Measurements from ENCODE around the gene GRPR. TPM values are rescaled to one million over a fixed set of nuclear protein-coding genes. Genes with fewer than 3 reads are reported as not detected.
"Not testable (repeated sequence)": the region's sequence is repeated elsewhere in the genome, so short reads cannot be mapped to it uniquely, and the experiment has no call there.

The GRPR gene
- total RNA-seq, 1 donor from 2014 or later, result 0.19 TPM

- ATAC-seq (no peak), DNase-seq (ENCODE audit: missing footprints) (no peak)
- intact Hi-C loops (cut with DNase I), result no loop called here
These were observed 7.3 kb downstream of the GRPR start for GRCh38 chrX:16130707-16131106.

GRCh38 chrX:16134936-16135335 lies 11.6 kb downstream of the GRPR start:
- ATAC-seq (no peak), DNase-seq (ENCODE audit: missing footprints) (no peak)
- intact Hi-C loops (cut with DNase I), result no loop called here

- intact Hi-C loops (cut with DNase I), result no loop called here
- no peak for ATAC-seq
- no peak for DNase-seq (ENCODE audit: missing footprints)
These were observed 12.7 kb downstream of the GRPR start for GRCh38 chrX:16136080-16136479.

GRCh38 chrX:16137416-16138107 lies 14.2 kb downstream of the GRPR start:
- DNase-seq (ENCODE audit: missing footprints), result no peak
- intact Hi-C loops (cut with DNase I), result no loop called here
- ATAC-seq, result no peak

GRCh38 chrX:16138108-16138427 lies 14.7 kb downstream of the GRPR start:
- DNase-seq (ENCODE audit: missing footprints) (no peak), ATAC-seq (no peak)
- intact Hi-C loops (cut with DNase I), result no loop called here

- ATAC-seq (no peak), DNase-seq (ENCODE audit: missing footprints) (no peak)
- intact Hi-C loops (cut with DNase I), result no loop called here
These were observed 17.1 kb downstream of the GRPR start for GRCh38 chrX:16140448-16140847.

- no peak for DNase-seq (ENCODE audit: missing footprints)
- no peak for ATAC-seq
- intact Hi-C loops (cut with DNase I), result no loop called here
These were observed 17.6 kb downstream of the GRPR start for GRCh38 chrX:16140983-16141382.

GRCh38 chrX:16141422-16142245 lies 18.3 kb downstream of the GRPR start:
- intact Hi-C loops (cut with DNase I), result no loop called here
- no peak for ATAC-seq
- DNase-seq (ENCODE audit: missing footprints), result no peak

- ATAC-seq, result no peak
- no peak for DNase-seq (ENCODE audit: missing footprints)
- intact Hi-C loops (cut with DNase I), result no loop called here
These were observed 18.8 kb downstream of the GRPR start for GRCh38 chrX:16142246-16142558.

GRCh38 chrX:16143968-16144367 lies 20.6 kb downstream of the GRPR start:
- no peak for DNase-seq (ENCODE audit: missing footprints)
- no peak for ATAC-seq
- intact Hi-C loops (cut with DNase I), result no loop called here

GRCh38 chrX:16144420-16144819 lies 21.1 kb downstream of the GRPR start:
- intact Hi-C loops (cut with DNase I), result no loop called here
- no peak for ATAC-seq

GRCh38 chrX:16145093-16145492 lies 21.7 kb downstream of the GRPR start:
- DNase-seq (ENCODE audit: missing footprints); intact Hi-C loops (cut with DNase I); ATAC-seq: not testable (repeated sequence)

More at GRCh38 chrX:16144420-16144819, 21.1 kb downstream of the GRPR start:
- no peak for DNase-seq (ENCODE audit: missing footprints)

- intact Hi-C loops (cut with DNase I), result no loop called here
- ATAC-seq (no peak), DNase-seq (ENCODE audit: missing footprints) (no peak)
These were observed 22.3 kb downstream of the GRPR start for GRCh38 chrX:16145656-16146055.

- intact Hi-C loops (cut with DNase I), result no loop called here
- DNase-seq (ENCODE audit: missing footprints), result no peak
- ATAC-seq, result no peak
These were observed 25.5 kb downstream of the GRPR start for GRCh38 chrX:16148896-16149295.

- DNase-seq (ENCODE audit: missing footprints) (no peak), ATAC-seq (no peak)
- intact Hi-C loops (cut with DNase I), result no loop called here
These were observed 32.3 kb downstream of the GRPR start for GRCh38 chrX:16155581-16156096.

GRCh38 chrX:16156692-16157331 lies 33.4 kb downstream of the GRPR start:
- ATAC-seq (no peak), DNase-seq (ENCODE audit: missing footprints) (no peak)
- intact Hi-C loops (cut with DNase I), result no loop called here

- intact Hi-C loops (cut with DNase I), result no loop called here
- no peak for ATAC-seq
- DNase-seq (ENCODE audit: missing footprints), result no peak
These were observed 37.4 kb downstream of the GRPR start for GRCh38 chrX:16160729-16161128.

GRCh38 chrX:16161173-16161572 lies 37.8 kb downstream of the GRPR start:
- intact Hi-C loops (cut with DNase I); ATAC-seq; DNase-seq (ENCODE audit: missing footprints): not testable (repeated sequence)

- intact Hi-C loops (cut with DNase I), result no loop called here
- ATAC-seq, result no peak
- DNase-seq (ENCODE audit: missing footprints), result no peak
These were observed 39.0 kb downstream of the GRPR start for GRCh38 chrX:16162391-16162790.

GRCh38 chrX:16164748-16165147 lies 41.4 kb downstream of the GRPR start:
- intact Hi-C loops (cut with DNase I), result no loop called here
- no peak for ATAC-seq

More at GRCh38 chrX:16164748-16165147, 41.4 kb downstream of the GRPR start:
- DNase-seq (ENCODE audit: missing footprints), result no peak
